OCI-LY3 (cell line): ENCODE data around the gene ALDH3B2.
"Not testable (repeated sequence)": the region's sequence is repeated elsewhere in the genome, so short reads cannot be mapped to it uniquely, and the experiment has no call there.

Source experiments
- H2AFZ ChIP-seq: fragments of 200-600, 300-600 bp; shearing (Covaris generic); 2 replicates; pipeline ENCODE4 v1.6.0; 2014; ENCODE audit warnings: antibody characterized with exemption, low read depth, low read length
- H3K27ac ChIP-seq: fragments of 200-600, 300-600 bp; sonication (generic); 2 replicates; pipeline ENCODE4 v1.5.1; 2014; ENCODE audit warnings: mild to moderate bottlenecking, low read length, moderate library complexity, mixed read lengths
- H3K27me3 ChIP-seq: fragments of 200-600, 300-600 bp; sonication (generic); 2 replicates; pipeline ENCODE4 v1.6.1; 2014; ENCODE audit warnings: low read depth, low read length, mixed read lengths
- H3K36me3 ChIP-seq: fragments of 200-600, 300-600 bp; sonication (generic); replicated peaks from 2 replicates; pipeline ENCODE3; 2014; ENCODE audit warnings: low read depth, low read length, mixed read lengths
- H3K4me1 ChIP-seq: fragments of 300-600, 200-600 bp; sonication (generic); 2 replicates; pipeline ENCODE4 v1.6.1; 2014; ENCODE audit warnings: low read length, mixed read lengths
- H3K4me2 ChIP-seq: fragments of 200-600, 300-600 bp; sonication (generic); 2 replicates; pipeline ENCODE4 v1.6.1; 2014; ENCODE audit warnings: low read length, mixed read lengths
- H3K4me3 ChIP-seq: fragments of 300-600, 200-600 bp; sonication (generic); 2 replicates; pipeline ENCODE4 v1.5.1; 2014; ENCODE audit warnings: antibody characterized with exemption, mild to moderate bottlenecking, low read length, moderate library complexity
- H3K79me2 ChIP-seq: fragments of 300-600, 200-600 bp; shearing (Covaris generic); 2 replicates; pipeline ENCODE4 v1.6.1; 2014; ENCODE audit warnings: mild to moderate bottlenecking, low read length, mixed read lengths
- H3K9ac ChIP-seq: fragments of 300-600, 200-600 bp; shearing (Covaris generic); 2 replicates; pipeline ENCODE4 v1.6.0; 2014; ENCODE audit warnings: mild to moderate bottlenecking, low read length, moderate library complexity
- H3K9me3 ChIP-seq: fragments of 200-600, 300-600 bp; shearing (Covaris generic); 2 replicates; pipeline ENCODE4 v1.6.1; 2014; ENCODE audit warnings: low read length, mixed read lengths; ENCODE audit not compliant: insufficient read depth
- H4K20me1 ChIP-seq: fragments of 200-600, 300-600 bp; sonication (generic); 2 replicates; pipeline ENCODE4 v1.6.1; 2016; ENCODE audit warnings: low read length, mixed read lengths; ENCODE audit not compliant: insufficient read depth
- EZH2phosphoT487 ChIP-seq: fragments of 200-600 bp; shearing (Covaris generic); IDR thresholded peaks from 2 replicates; pipeline ENCODE4 v1.6.1; 2018; ENCODE audit warnings: antibody characterized with exemption, mixed run types, low read depth
- TF ChIP-seq, protein P1 (sequence below): fragments of 200-600, 300-600 bp; sonication (generic); IDR thresholded peaks from 2 replicates; pipeline ENCODE4 v1.5.1; 2014; ENCODE audit warnings: antibody characterized with exemption, low read length, low read depth

ALDH3B2 gene

GRCh38 chr11:67705264-67705663 lies 30.8 kb upstream of the ALDH3B2 start:
- no peaks in the 10 kb centered on the region for H3K79me2 ChIP-seq
- peaks cover 21% of the 10 kb centered on the region for H3K27me3 ChIP-seq
- TF ChIP-seq EZH2phosphoT487, result no peak
- TF ChIP-seq, protein P1, sequence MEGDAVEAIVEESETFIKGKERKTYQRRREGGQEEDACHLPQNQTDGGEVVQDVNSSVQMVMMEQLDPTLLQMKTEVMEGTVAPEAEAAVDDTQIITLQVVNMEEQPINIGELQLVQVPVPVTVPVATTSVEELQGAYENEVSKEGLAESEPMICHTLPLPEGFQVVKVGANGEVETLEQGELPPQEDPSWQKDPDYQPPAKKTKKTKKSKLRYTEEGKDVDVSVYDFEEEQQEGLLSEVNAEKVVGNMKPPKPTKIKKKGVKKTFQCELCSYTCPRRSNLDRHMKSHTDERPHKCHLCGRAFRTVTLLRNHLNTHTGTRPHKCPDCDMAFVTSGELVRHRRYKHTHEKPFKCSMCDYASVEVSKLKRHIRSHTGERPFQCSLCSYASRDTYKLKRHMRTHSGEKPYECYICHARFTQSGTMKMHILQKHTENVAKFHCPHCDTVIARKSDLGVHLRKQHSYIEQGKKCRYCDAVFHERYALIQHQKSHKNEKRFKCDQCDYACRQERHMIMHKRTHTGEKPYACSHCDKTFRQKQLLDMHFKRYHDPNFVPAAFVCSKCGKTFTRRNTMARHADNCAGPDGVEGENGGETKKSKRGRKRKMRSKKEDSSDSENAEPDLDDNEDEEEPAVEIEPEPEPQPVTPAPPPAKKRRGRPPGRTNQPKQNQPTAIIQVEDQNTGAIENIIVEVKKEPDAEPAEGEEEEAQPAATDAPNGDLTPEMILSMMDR, result no peak
- no peak overlapping the region for H3K27ac ChIP-seq
- H3K36me3 ChIP-seq, result no peaks in the 10 kb centered on the region
- H3K4me2 ChIP-seq, result no peak overlapping the region
- H3K9me3 ChIP-seq, result no peaks in the 10 kb centered on the region
- H4K20me1 ChIP-seq, result no peaks in the 10 kb centered on the region
- no peak overlapping the region for H3K4me3 ChIP-seq
- no peak overlapping the region for H2AFZ ChIP-seq
- no peak overlapping the region for H3K9ac ChIP-seq
- no peaks in the 10 kb centered on the region for H3K4me1 ChIP-seq

- H3K4me1 ChIP-seq, result no peaks in the 10 kb centered on the region
- TF ChIP-seq, protein P1, result no peak
- no peak for TF ChIP-seq EZH2phosphoT487
- H3K9me3 ChIP-seq, result no peaks in the 10 kb centered on the region
- H3K9ac ChIP-seq, result no peak overlapping the region
- H2AFZ ChIP-seq, result no peak overlapping the region
- H3K36me3 ChIP-seq, result no peaks in the 10 kb centered on the region
- H3K27me3 ChIP-seq, result peaks cover 21% of the 10 kb centered on the region
- H3K79me2 ChIP-seq, result no peaks in the 10 kb centered on the region
- no peak overlapping the region for H3K4me3 ChIP-seq
- H4K20me1 ChIP-seq, result no peaks in the 10 kb centered on the region
- H3K4me2 ChIP-seq, result no peak overlapping the region
- no peak overlapping the region for H3K27ac ChIP-seq
Observed at GRCh38 chr11:67704524-67704923, 30.1 kb upstream of the ALDH3B2 start.

DNA sequence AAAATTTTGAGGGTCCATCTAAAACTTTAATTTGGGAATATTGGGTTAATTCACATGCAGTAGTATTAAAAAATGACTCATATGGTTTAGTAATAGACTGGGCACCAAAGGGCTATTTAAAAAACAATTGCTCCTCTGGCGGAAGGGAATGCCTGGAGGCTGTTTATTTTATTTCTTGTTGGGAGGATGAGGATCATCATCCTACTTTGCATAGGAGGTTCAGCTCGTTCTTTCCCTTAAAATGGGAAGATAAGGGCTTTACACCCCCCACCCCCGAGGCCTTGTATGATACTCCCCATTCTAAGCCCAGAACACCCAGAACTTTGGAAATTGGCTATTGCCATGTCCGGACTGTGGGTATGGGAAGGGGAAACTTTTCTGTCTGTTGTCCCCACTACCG lies 29.3 kb upstream of the ALDH3B2 start:
- not testable (repeated sequence) for H4K20me1 ChIP-seq, H3K4me3 ChIP-seq, H2AFZ ChIP-seq, H3K36me3 ChIP-seq, H3K79me2 ChIP-seq, H3K4me2 ChIP-seq, H3K9me3 ChIP-seq, H3K27ac ChIP-seq, H3K4me1 ChIP-seq, H3K9ac ChIP-seq
- H3K27me3 ChIP-seq, result peaks cover 21% of the 10 kb centered on the region

- H3K27ac ChIP-seq, result no peak overlapping the region
- H3K9me3 ChIP-seq, result no peaks in the 10 kb centered on the region
- no peaks in the 10 kb centered on the region for H3K4me1 ChIP-seq
- peaks cover 21% of the 10 kb centered on the region for H3K27me3 ChIP-seq
- H3K4me3 ChIP-seq, result no peak overlapping the region
- no peak overlapping the region for H3K9ac ChIP-seq
- no peaks in the 10 kb centered on the region for H3K36me3 ChIP-seq
- H3K4me2 ChIP-seq, result no peak overlapping the region
- H3K79me2 ChIP-seq, result no peaks in the 10 kb centered on the region
- no peaks in the 10 kb centered on the region for H4K20me1 ChIP-seq
- TF ChIP-seq EZH2phosphoT487, result no peak
- TF ChIP-seq, protein P1, result no peak
- H2AFZ ChIP-seq, result no peak overlapping the region
Observed at GRCh38 chr11:67700548-67701262, 26.3 kb upstream of the ALDH3B2 start.
